ENCODE measurements around the gene KCNIP4. TPM values are rescaled to one million over a fixed set of nuclear protein-coding genes. Genes with fewer than 3 reads are reported as not detected.

The KCNIP4 gene
- total and polyA plus RNA-seq, 3 donors from 2014 or later: 0.68 TPM; not detected in 2

GRCh38 chr4:20995610-20996009 is 953.0 kb downstream of the KCNIP4 start:
- WGBS, 2 donors: 67 to 82% methylated on average over 4 of the region's 4 CpGs

DNA sequence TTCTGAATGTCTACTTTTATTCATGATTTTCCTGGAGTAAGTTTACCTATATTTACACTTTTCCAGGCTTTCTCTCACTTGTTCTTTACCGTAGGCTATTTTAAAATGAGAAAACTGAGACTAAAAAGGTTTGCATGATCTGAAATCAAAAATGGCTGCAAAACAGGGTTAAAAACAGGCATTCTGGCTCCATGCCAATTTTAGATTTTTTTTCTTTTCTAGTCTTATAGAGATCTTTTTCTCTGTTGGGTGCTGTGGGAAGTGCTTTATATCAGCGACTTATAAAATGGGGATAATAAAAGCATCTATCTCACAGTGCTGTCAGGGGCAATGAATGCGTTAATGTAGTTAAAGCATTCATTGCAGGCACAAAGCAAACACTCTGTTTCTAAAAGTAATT is 953.6 kb downstream of the KCNIP4 start:
- WGBS, 2 donors: 92 to 93% methylated on average over 3 of the region's 3 CpGs
- intact Hi-C loops (cut with DNase I; ENCODE audit: low total_unique reads): no loop called here

More at GRCh38 chr4:20995610-20996009, 953.0 kb downstream of the KCNIP4 start:
- TF ChIP-seq, protein P1, sequence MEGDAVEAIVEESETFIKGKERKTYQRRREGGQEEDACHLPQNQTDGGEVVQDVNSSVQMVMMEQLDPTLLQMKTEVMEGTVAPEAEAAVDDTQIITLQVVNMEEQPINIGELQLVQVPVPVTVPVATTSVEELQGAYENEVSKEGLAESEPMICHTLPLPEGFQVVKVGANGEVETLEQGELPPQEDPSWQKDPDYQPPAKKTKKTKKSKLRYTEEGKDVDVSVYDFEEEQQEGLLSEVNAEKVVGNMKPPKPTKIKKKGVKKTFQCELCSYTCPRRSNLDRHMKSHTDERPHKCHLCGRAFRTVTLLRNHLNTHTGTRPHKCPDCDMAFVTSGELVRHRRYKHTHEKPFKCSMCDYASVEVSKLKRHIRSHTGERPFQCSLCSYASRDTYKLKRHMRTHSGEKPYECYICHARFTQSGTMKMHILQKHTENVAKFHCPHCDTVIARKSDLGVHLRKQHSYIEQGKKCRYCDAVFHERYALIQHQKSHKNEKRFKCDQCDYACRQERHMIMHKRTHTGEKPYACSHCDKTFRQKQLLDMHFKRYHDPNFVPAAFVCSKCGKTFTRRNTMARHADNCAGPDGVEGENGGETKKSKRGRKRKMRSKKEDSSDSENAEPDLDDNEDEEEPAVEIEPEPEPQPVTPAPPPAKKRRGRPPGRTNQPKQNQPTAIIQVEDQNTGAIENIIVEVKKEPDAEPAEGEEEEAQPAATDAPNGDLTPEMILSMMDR (IDR thresholded peaks at IDR 0.05): no peak
- no peak for TF ChIP-seq POLR2A (IDR thresholded peaks at IDR 0.05)
- Histone ChIP-seq H3K4me1 (no peaks in the 10 kb centered on the region), H3K36me3 (ENCODE audit: low read depth, missing control alignments) (no peaks in the 10 kb centered on the region), H3K27me3 (no peaks in the 10 kb centered on the region), H3K9me3 (no peaks in the 10 kb centered on the region), H3K27ac (no peak overlapping the region), H3K4me3 (no peak overlapping the region)
- intact Hi-C loops (cut with DNase I; ENCODE audit: low total_unique reads): no loop called here
- DNase-seq: no peak

GRCh38 chr4:20992002-20992401 is 956.6 kb downstream of the KCNIP4 start:
- H3K27me3 ChIP-seq: no peaks in the 10 kb centered on the region
- no peak overlapping the region for H3K4me3 ChIP-seq
- no peak overlapping the region for H3K27ac ChIP-seq
- WGBS, 2 donors: 74 to 94% methylated on average over 3 of the region's 3 CpGs
- no peaks in the 10 kb centered on the region for H3K4me1 ChIP-seq
- DNase-seq: no peak
- H3K9me3 ChIP-seq: no peaks in the 10 kb centered on the region
- intact Hi-C loops (cut with DNase I; ENCODE audit: low total_unique reads): no loop called here
- TF ChIP-seq, protein P1 (IDR thresholded peaks at IDR 0.05): no peak
- TF ChIP-seq POLR2A (IDR thresholded peaks at IDR 0.05): no peak
- no peaks in the 10 kb centered on the region for H3K36me3 ChIP-seq (ENCODE audit: low read depth, missing control alignments)

More for the DNA sequence above, 953.6 kb downstream of the KCNIP4 start:
- H3K27ac ChIP-seq: no peak overlapping the region
- no peaks in the 10 kb centered on the region for H3K9me3 ChIP-seq
- DNase-seq: no peak
- H3K27me3 ChIP-seq: no peaks in the 10 kb centered on the region
- no peak for TF ChIP-seq POLR2A (IDR thresholded peaks at IDR 0.05)
- TF ChIP-seq, protein P1 (IDR thresholded peaks at IDR 0.05): no peak
- H3K4me1 ChIP-seq: no peaks in the 10 kb centered on the region
- H3K36me3 ChIP-seq (ENCODE audit: low read depth, missing control alignments): no peaks in the 10 kb centered on the region
- no peak overlapping the region for H3K4me3 ChIP-seq

GRCh38 chr4:20987191-20987590 is 961.4 kb downstream of the KCNIP4 start:
- Histone ChIP-seq H3K9me3 (no peaks in the 10 kb centered on the region), H3K36me3 (ENCODE audit: low read depth, missing control alignments) (no peaks in the 10 kb centered on the region), H3K27me3 (no peaks in the 10 kb centered on the region), H3K27ac (no peak overlapping the region), H3K4me1 (no peaks in the 10 kb centered on the region), H3K4me3 (no peak overlapping the region)
- TF ChIP-seq, protein P1 (IDR thresholded peaks at IDR 0.05): no peak
- TF ChIP-seq POLR2A (IDR thresholded peaks at IDR 0.05): no peak
- 72 to 89% methylated on average over 2 of the region's 2 CpGs for WGBS, 2 donors
- intact Hi-C loops (cut with DNase I; ENCODE audit: low total_unique reads): no loop called here
- DNase-seq: no peak

DNA sequence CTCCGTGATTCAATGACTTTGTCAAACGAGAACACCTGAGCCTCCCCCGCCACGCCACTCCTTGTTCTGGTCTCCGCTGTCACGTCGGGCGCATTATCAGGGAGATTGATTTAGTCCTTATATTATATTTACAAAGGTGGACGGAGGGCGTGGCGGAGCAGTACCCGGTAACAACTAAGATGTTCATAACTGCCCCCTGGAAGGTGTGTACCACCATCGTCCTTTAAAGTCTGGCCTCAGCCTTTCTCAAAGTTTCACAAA is 964.1 kb downstream of the KCNIP4 start:
- Histone ChIP-seq H3K4me1 (no peaks in the 10 kb centered on the region), H3K4me3 (no peak overlapping the region), H3K36me3 (ENCODE audit: low read depth, missing control alignments) (no peaks in the 10 kb centered on the region), H3K27ac (no peak overlapping the region), H3K9me3 (no peaks in the 10 kb centered on the region), H3K27me3 (no peaks in the 10 kb centered on the region)
- 49 to 50% methylated on average over 13 of the region's 13 CpGs for WGBS, 2 donors
- intact Hi-C loops (cut with DNase I; ENCODE audit: low total_unique reads): no loop called here
- DNase-seq: no peak
- TF ChIP-seq, protein P1 (IDR thresholded peaks at IDR 0.05): no peak
- TF ChIP-seq POLR2A (IDR thresholded peaks at IDR 0.05): no peak
